AG04450 (cell line): ENCODE measurements around the gene CPT1C. TPM values are rescaled to one million over a fixed set of nuclear protein-coding genes. Genes with fewer than 3 reads are reported as not detected.
A peak's percentile ranks its signal among the peaks of the same experiment; 100 is the strongest.

Experiments
- CTCF ChIA-PET: fragments of 300-600, 350-600 bp; formaldehyde crosslinking; extraction: SDS; loops from one replicate; lab custom pipeline; 2022; ENCODE audit warnings: antibody characterized with exemption, inconsistent platforms; lab: Charles Lee
- POLR2A ChIA-PET: fragments of 350-600 bp; formaldehyde crosslinking; extraction: SDS; loops from one replicate; lab custom pipeline; 2021; ENCODE audit warnings: antibody characterized with exemption, inconsistent platforms; lab: Yijun Ruan, JAX
- DNase-seq: peaks from one replicate; pipeline ENCODE4 v3.0.0-alpha.2; 2011; ENCODE audit warnings: low read depth, low spot score
- H3K27ac ChIP-seq: one replicate; pipeline ENCODE4 v1.5.1; 2012; ENCODE audit warnings: low read depth, low read length, control low read depth
- H3K27me3 ChIP-seq: one replicate; pipeline ENCODE4 v1.6.0; 2012; ENCODE audit warnings: low read length; ENCODE audit not compliant: control insufficient read depth, insufficient read depth
- H3K4me3 ChIP-seq: 2 replicates; pipeline ENCODE4 v1.5.1; 2011; ENCODE audit warnings: mild to moderate bottlenecking, low read depth, low read length, control low read depth
- H3K9me3 ChIP-seq: 2 replicates; pipeline ENCODE4 v1.5.1; 2012; ENCODE audit warnings: low read length; ENCODE audit not compliant: control insufficient read depth, insufficient read depth
- CTCF ChIP-seq: IDR thresholded peaks from 2 replicates; pipeline ENCODE4 v1.5.1; 2011; ENCODE audit warnings: low read depth, low read length, control low read depth, inconsistent platforms
- polyA plus RNA-seq: library from polyadenylated mRNA; depleted of rRNA; stranded (reverse); fragments of >200 nt; gene quantifications from 2 replicates; pipeline ENCODE4 v1.2.3, GENCODE V29; 2011

Gene CPT1C
- polyA plus RNA-seq, 1 experiment = 20.3 TPM

GRCh38 chr19:49704888-49705642 lies 14.1 kb downstream of the CPT1C start:
- Histone ChIP-seq H3K4me3 (no peak overlapping the region), H3K27me3 (no peaks in the 10 kb centered on the region), H3K9me3 (no peaks in the 10 kb centered on the region; the same call in 1 of the 2 replicates), H3K27ac (no peak overlapping the region)
- TF ChIP-seq CTCF = no peak
- ChIA-PET POLR2A (interaction anchor here (0.6 kb wide), 1 partner anchor 26 kb away, joined by 3 read pairs; no protein-coding TSS in a partner anchor), CTCF (no interaction called here)
- DNase-seq = no peak

GRCh38 chr19:49705919-49706318 lies 15.0 kb downstream of the CPT1C start:
- H3K27ac ChIP-seq = no peak overlapping the region
- H3K9me3 ChIP-seq = no peaks in the 10 kb centered on the region; the same call in 1 of the 2 replicates
- ChIA-PET POLR2A (interaction anchor here (0.6 kb wide), 1 partner anchor 25 kb away, joined by 3 read pairs; no protein-coding TSS in a partner anchor), CTCF (no interaction called here)
- no peak for DNase-seq
- H3K4me3 ChIP-seq = no peak overlapping the region
- H3K27me3 ChIP-seq = no peaks in the 10 kb centered on the region
- TF ChIP-seq CTCF = no peak

- peak overlapping the region; percentile 61 for H3K27ac ChIP-seq
- CTCF ChIA-PET = no interaction called here
- DNase-seq = no peak
- no peaks in the 10 kb centered on the region for H3K27me3 ChIP-seq
- no peak overlapping the region for H3K4me3 ChIP-seq
- no peaks in the 10 kb centered on the region; the same call in 1 of the 2 replicates for H3K9me3 ChIP-seq
- POLR2A ChIA-PET = no interaction called here
- no peak for TF ChIP-seq CTCF
Observed at GRCh38 chr19:49710372-49710951, 19.5 kb downstream of the CPT1C start.

- H3K27ac ChIP-seq = no peak overlapping the region
Observed at GRCh38 chr19:49712397-49712859, 21.5 kb downstream of the CPT1C start.

More at GRCh38 chr19:49712397-49712859, 21.5 kb downstream of the CPT1C start:
- Histone ChIP-seq H3K9me3 (no peaks in the 10 kb centered on the region; the same call in 1 of the 2 replicates), H3K27me3 (no peaks in the 10 kb centered on the region), H3K4me3 (no peak overlapping the region)
- DNase-seq = no peak
- TF ChIP-seq CTCF = no peak
- ChIA-PET POLR2A (no interaction called here), CTCF (no interaction called here)
